GM18909 (cell line): ENCODE results near the gene ZER1.
A peak's percentile ranks its signal among the peaks of the same experiment; 100 is the strongest.
"Not testable (repeated sequence)": the region's sequence is repeated elsewhere in the genome, so short reads cannot be mapped to it uniquely, and the experiment has no call there.

ENCODE experiments used
- ATAC-seq: cut with Tn5 transposase; IDR thresholded peaks from one replicate; pipeline ENCODE4 v1.9.1; 2021; ENCODE audit warnings: mild to moderate bottlenecking; ENCODE audit not compliant: unreplicated experiment, poor library complexity

Gene ZER1

DNA sequence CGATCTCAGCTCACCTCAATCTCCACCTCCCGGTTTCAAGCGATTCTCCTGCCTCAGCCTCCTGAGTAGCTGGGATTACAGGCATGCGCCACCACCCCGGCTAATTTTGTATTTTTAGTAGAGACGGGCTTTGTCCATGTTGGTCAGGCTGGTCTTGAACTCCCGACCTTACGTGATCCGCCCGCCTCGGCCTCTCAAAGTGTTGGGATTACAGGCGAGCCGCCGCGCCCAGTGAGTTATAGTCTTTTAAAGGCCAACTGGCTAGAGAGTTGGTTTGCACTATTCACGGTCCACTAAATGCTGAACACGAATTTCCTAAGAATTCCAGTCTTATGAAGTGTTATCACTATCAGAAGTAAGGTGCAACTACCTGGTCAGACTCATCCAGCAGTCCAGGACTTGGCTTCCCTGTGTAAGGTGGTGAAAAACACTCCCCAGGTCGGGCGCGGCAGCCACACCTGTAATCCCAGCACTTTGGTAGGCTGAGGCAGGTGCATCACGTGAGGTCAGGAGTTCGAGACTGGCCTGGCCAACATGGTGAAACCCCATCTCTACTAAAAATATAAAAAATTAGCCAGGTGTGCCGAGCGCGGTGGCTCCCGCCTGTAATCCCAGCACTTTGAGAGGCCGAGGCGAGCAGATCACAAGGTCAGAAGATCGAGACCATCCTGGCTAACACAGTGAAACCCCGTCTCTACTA, 72.5 kb downstream of the ZER1 start:
- ATAC-seq = not testable (repeated sequence)

DNA sequence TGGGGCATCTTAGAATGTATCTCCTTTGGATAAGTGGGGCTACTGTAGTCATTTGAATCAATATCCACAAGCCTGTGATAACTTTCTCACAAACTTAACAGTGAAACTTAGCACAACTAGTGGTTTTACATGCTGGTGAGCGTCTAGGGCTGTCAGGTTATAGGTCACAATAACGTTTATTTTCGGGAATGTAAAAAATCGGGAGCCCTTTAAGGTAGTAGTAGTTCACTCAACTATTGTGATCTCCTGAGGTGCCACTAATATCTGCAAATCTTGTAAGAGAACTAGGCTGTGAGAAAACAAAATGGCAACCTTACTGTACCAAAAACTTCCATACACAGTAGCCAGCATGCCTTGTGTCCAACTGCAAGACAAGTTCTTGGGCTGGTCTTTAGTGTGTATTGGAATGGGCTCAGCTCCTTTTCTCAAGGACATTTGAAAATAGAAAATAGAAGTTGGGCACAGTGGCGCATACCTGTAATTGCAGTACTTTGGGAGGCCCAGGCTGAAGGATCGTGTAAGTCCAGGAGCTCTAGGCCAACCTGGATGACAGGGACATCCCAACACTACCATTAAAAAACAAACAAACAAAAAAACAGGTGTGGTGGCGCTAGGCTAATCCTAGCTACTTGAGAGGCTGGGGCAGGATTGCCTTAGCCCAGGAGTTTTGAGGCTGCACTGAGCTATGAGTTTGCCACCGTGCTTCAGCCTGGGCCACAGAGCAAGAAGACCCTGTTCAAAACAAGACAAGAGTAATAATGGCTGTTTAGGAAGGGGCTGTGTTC, 74.6 kb downstream of the ZER1 start:
- ATAC-seq = no peak

DNA sequence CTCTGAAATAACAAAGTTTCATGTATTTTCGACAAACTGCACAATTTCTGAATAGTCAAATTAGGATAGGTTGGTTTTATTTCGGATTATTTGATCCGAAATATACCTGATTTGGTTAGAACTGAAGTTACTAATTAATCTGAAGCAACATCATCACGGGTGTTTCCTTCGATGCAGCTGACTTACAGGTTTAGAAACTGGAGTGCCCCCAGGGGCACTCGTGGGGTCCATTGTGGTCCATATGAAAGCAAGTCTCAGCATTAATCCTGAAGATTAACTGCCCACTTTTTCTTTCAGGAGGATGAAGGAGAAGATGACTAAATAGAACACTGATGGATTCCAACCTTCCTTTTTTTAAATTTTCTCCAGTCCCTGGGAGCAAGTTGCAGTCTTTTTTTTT, 77.4 kb downstream of the ZER1 start:
- ATAC-seq = no peak

DNA sequence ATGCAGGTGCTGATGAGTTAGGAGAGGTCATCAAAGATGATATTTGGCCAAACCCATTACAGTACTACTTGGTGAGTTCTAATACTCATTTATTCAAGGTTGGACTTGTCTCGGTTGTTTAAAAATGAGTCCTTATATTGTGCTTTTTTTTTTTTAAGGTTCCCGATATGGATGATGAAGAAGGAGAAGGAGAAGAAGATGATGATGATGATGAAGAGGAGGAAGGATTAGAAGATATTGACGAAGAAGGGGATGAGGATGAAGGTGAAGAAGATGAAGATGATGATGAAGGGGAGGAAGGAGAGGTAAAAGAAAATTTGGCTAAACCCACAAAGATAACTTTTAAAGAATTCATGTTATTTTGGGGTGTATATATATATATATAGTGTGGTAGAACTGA, 78.0 kb downstream of the ZER1 start:
- not testable (repeated sequence) for ATAC-seq

DNA sequence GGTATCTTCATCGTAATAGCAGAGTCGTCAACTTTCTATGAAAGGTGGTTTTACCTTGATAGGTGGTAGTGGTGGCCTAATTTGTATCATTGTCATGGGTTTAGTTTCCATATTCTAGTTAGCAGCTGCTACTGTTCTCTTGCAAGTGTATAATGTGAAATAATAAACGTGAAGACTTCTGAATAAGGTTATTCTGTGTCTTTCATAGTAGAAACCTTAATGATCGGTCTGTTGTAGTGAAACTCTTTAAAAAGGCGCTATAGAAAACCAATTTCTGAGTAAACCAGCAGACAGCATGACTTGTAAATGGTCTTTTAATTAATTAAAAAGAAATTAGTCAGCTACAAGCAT, 81.1 kb downstream of the ZER1 start:
- ATAC-seq = no peak

DNA sequence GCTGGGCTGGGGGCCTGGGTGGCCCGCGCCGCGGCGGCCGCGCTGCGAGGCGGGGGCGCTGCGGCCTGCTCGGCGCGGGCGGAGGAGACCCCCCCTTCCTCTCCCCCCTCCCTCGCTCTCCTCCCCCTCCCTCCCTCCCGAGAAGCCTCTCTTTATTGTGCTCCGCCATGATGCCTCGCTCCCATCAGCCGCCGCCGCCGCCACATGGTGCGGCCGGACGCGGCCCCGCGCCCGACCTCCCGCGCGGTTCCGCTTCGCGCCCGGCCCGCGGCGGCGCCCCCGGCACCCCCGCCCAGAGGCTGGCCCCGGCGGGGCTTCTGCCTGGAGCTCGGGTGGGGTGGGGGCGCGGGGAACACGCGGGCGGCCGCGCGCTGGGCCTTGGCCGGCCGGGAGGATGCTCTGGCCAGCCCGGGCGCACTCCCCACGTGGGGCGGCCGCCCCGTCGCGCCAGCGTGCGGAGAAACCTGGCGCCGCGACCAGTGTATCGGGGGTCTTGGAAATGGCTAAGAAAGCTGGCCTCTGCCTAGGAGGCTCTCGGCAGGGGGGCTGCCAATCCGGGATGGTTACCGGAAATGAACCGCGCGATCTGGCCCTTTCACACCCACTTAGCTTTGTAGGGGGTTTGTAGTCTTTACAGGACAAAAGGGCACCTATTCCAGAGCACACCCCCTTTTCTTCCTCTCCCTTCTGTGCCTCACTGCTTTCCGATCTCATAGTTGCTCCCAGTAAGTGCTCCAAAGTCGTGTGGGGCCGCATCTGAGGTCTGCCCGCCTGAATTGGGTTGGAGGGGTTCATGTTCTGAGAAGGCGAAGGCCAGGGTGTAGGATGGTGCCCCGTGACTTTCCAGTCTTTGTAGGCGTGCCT, 81.7 kb downstream of the ZER1 start:
- peak; percentile 4 for ATAC-seq

DNA sequence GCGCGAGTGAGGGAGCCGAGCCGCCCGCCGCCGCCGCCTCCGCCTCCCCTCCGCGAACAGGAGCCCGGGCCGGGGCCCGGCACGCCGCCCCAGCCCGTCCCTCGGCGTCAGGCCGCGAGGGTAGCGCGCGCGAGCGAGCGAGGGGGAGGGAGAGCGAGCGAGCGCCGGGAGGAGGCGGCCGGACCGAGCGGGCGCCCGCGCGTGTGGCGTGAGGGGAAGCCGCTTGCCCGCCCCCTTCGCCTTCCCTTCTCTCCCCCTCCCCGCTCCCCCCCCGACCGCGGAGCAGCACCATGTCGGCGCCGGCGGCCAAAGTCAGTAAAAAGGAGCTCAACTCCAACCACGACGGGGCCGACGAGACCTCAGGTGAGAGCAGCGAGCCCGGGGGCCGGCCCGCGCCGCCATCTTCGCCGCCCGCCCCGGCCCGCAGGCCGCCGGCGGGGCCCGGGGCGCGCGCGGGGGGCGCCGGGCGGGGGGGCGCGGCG, 82.4 kb downstream of the ZER1 start:
- peak; percentile 25 for ATAC-seq

DNA sequence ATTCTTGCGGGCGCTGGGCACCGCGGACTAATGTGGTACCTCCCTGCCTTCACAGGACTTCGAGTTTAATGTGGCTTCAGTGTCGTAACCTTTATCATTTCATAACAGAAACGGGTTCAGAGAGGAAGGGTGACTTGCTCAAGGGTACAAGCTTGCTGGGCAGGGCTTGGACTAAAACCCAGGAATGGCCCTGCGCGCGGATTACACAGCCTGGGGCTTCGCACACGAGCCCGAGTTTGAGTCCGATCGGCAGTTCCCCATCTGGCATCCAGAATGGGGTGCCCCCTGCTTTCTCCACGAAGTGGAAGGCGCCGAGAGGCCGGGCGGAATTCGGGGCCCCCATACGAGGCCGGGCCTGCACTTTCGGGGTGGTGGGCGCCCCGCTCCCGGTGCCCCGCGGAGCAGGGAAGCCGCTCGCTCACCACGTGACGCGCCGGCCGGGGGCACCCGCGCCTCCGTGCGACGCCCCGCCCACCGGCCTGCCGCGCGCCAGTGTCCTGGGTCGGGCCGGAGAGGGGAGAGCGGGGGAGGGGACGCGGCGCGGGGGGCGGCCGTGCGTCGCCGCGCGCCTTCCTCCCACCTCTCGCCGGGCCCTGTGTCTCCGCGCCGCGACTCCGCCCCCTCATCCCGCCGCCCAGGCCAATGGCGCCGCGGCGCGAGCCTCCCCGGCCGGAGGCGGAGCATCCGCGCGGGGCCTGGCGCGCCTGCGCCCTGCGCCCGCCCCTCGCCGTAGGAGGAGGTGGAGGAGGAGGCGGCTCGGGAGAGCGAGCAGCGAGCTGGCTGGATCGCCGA, 83.0 kb downstream of the ZER1 start, which contains the start of gene SET:
Gene SET (plus strand): TSS at position 722 of the 792 bp plus-strand sequence. CDS start 361 bp downstream, outside the sequence.
- peak; percentile 74 for ATAC-seq

DNA sequence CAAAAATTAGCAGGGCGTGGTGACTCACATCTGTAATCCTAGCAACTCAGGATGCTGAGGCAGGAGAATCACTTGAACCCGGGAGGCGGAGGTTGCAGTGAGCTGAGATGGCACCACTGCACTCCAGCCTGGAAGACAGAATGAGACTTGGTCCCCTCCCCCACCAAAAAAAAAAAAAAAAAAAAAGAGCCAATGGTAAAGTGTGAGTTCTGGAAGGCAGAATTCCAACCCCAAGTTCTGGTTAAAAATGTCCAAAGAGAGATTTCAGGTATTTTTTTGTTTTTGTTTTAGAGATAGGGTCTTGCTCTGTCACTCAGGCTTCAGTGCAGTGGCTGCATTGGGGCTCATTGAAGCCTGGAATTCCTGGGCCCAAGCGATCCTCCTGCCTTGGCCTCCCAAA, 84.3 kb downstream of the ZER1 start:
- ATAC-seq = no peak

DNA sequence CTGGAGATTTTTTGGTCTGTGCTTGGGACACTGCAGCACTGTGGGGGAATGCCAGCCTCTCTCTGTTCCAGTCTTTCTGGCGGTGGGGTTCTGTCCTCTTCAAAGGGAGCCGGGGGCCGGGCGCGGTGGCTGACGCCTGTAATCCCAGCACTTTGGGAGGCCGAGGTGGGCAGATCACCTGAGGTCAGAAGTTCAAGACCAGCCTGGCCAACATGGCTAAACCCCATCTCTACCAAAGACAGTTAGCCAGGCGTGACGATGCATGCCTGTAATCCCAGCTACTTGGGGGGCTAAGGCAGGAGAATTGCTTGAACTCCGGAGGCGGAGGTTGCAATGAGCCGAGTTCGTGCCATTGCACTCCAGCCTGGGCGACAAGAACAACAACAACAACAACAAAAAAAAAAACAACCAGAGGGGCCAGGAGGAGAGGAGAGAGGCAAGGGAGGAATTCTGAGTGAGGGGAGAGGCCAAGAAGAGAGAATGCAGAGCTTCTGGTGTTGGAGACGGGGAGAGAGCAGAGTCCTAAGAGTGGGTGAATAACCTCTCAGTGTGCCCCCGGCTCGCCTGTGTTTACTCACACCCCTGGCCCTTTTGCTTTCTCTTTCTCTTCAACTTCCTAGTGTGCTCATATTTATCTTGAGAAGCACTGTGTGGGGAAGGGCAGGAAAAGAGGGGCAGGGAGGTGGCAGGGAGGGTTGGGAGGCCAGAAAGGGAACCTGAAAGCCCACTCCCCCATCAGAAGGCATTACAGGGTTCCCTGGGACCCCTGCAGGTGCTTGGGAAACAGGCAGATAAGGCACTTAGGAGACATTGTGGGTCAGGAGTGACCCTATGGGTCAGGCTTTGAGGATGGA, 85.9 kb downstream of the ZER1 start:
- ATAC-seq = no peak

DNA sequence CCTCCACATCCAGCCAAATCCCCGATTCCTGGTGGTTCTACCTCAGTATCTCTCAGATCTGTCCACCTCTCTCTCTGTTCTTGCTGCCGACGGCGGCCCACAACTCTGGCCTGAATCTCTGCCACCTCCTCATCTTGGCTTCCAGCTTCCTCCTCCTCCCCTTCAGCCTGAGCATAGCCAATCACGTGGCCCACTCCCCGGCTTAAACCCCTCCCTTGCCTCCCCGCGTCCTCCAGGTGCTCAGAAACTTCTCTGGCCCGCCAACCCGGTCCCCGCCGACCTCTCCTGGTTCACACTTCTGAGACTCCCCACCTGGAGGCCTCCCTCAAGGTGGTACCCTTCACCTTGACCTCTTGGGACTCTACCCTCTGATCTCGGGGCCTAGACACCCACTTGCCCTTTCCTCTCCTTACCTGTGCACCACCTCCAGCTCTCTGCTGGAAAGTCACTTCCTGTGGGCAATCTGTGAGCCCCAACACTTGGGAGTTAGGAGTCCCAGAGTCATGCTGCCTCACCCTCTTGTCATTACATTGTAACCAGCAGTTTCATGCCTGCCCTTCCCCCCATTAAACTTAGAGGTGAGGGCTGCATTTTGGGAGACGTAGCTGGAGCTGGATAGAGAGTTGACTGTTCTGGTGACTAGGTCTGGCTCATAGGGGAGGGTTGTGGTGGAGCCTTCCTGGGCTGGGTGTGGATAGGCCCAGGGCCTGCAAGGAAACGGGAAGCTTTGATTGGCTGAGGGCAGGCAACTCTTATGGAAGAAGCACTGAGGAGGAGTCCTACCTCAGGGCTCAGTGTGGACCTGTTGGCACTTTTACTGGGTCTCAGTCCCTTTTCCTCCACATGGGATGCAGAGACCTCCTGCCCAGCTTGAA, 87.2 kb downstream of the ZER1 start:
- ATAC-seq = peak; percentile 33

DNA sequence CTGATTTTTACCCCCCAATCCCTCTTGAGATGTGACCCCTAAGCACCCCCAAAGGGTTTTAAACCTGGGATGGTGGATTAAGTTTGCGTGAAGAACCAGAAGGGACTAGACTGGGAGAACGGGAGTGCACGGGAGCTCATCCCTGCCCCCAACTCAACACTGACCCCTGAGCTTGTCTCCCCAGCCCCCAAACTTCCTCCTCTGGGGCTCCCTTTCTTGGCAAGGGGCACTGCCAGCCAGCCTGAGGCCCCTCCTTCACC, 87.7 kb downstream of the ZER1 start:
- ATAC-seq = no peak

DNA sequence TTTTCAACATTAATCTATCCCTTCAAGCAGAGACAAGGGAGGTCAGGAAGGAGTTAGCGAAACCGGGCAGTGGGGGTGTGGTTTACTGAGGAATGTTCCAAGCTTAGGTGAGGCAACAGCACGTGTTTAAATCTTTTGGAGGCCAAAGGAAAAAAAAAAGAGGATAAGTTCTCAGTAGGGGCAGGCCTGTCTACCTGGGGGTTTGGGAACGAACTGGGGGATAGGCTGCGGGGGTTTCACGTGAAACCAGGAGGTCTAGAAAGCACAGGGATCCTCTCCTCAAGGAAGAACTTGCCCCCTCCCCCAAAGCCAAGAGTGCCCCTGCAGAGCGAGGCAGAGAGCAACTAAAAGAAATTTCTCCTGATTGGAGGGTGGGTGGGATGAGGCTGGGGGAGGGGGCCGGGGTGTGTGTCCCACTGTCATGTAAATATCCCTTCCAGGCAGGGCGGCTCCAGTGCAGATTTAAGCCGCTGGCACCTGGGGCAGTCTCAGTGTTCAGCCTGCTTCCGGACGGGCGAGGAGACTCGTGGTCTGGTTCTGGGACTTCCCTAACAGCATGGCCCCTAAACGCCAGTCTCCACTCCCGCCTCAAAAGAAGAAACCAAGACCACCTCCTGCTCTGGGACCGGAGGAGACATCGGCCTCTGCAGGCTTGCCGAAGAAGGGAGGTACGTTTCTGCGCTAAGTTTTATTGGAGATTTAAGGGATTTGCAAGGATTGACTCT, 88.2 kb downstream of the ZER1 start:
- peak; percentile 33 for ATAC-seq
